ENCODE measurements around the gene GRM1.

Gene GRM1

GRCh38 chr6:146316175-146316495 is 287.3 kb downstream of the GRM1 start:
- no peak overlapping the region for H3K4me3 ChIP-seq (ENCODE audit: low read length)
- H3K4me1 ChIP-seq (ENCODE audit: low read length) = no peaks in the 10 kb centered on the region
- no peak overlapping the region for H2AFZ ChIP-seq (ENCODE audit: low read depth, low read length)
- H4K20me1 ChIP-seq (ENCODE audit: insufficient read depth, low read length) = no peaks in the 10 kb centered on the region
- H3K36me3 ChIP-seq (replicated peaks; ENCODE audit: low read depth, low read length) = no peaks in the 10 kb centered on the region
- no peak overlapping the region for H3K27ac ChIP-seq (ENCODE audit: low read length)
- H3K27me3 ChIP-seq (ENCODE audit: low read depth, low read length) = no peaks in the 10 kb centered on the region
- no peaks in the 10 kb centered on the region for H3K79me2 ChIP-seq (ENCODE audit: low read length)
- TF ChIP-seq EZH2phosphoT487 (IDR thresholded peaks at IDR 0.05; ENCODE audit: low read depth) (no peak), CTCF (IDR thresholded peaks at IDR 0.05; ENCODE audit: low read depth, low read length) (no peak)
- H3K9me3 ChIP-seq (ENCODE audit: insufficient read depth, low read length) = no peaks in the 10 kb centered on the region
- no peak overlapping the region for H3K4me2 ChIP-seq (ENCODE audit: low read length)
- no peak overlapping the region for H3K9ac ChIP-seq (ENCODE audit: low read length)

- no peak for TF ChIP-seq CTCF (IDR thresholded peaks at IDR 0.05; ENCODE audit: low read depth, low read length)
- TF ChIP-seq EZH2phosphoT487 (IDR thresholded peaks at IDR 0.05; ENCODE audit: low read depth) = no peak
- Histone ChIP-seq H2AFZ (ENCODE audit: low read depth, low read length) (no peak overlapping the region), H3K4me1 (ENCODE audit: low read length) (no peaks in the 10 kb centered on the region), H3K27me3 (ENCODE audit: low read depth, low read length) (no peaks in the 10 kb centered on the region), H3K36me3 (replicated peaks; ENCODE audit: low read depth, low read length) (no peaks in the 10 kb centered on the region), H3K79me2 (ENCODE audit: low read length) (no peaks in the 10 kb centered on the region), H3K9ac (ENCODE audit: low read length) (no peak overlapping the region), H4K20me1 (ENCODE audit: insufficient read depth, low read length) (no peaks in the 10 kb centered on the region), H3K27ac (ENCODE audit: low read length) (no peak overlapping the region), H3K4me2 (ENCODE audit: low read length) (no peak overlapping the region), H3K4me3 (ENCODE audit: low read length) (no peak overlapping the region), H3K9me3 (ENCODE audit: insufficient read depth, low read length) (no peaks in the 10 kb centered on the region)
These were observed 302.2 kb downstream of the GRM1 start for GRCh38 chr6:146331013-146331412.

- TF ChIP-seq EZH2phosphoT487 (IDR thresholded peaks at IDR 0.05; ENCODE audit: low read depth) = no peak
- TF ChIP-seq CTCF (IDR thresholded peaks at IDR 0.05; ENCODE audit: low read depth, low read length) = no peak
- Histone ChIP-seq H3K4me1 (ENCODE audit: low read length) (no peaks in the 10 kb centered on the region), H3K27me3 (ENCODE audit: low read depth, low read length) (no peaks in the 10 kb centered on the region), H3K36me3 (replicated peaks; ENCODE audit: low read depth, low read length) (no peaks in the 10 kb centered on the region), H3K9ac (ENCODE audit: low read length) (no peak overlapping the region), H3K4me2 (ENCODE audit: low read length) (no peak overlapping the region), H3K4me3 (ENCODE audit: low read length) (no peak overlapping the region), H4K20me1 (ENCODE audit: insufficient read depth, low read length) (no peaks in the 10 kb centered on the region), H3K27ac (ENCODE audit: low read length) (no peak overlapping the region), H3K79me2 (ENCODE audit: low read length) (no peaks in the 10 kb centered on the region), H3K9me3 (ENCODE audit: insufficient read depth, low read length) (no peaks in the 10 kb centered on the region), H2AFZ (ENCODE audit: low read depth, low read length) (no peak overlapping the region)
These were observed 306.5 kb downstream of the GRM1 start for GRCh38 chr6:146335336-146335735.

- no peak overlapping the region for H2AFZ ChIP-seq (ENCODE audit: low read depth, low read length)
- H3K4me1 ChIP-seq (ENCODE audit: low read length) = no peaks in the 10 kb centered on the region
- TF ChIP-seq EZH2phosphoT487 (IDR thresholded peaks at IDR 0.05; ENCODE audit: low read depth) (no peak), CTCF (IDR thresholded peaks at IDR 0.05; ENCODE audit: low read depth, low read length) (no peak)
- H3K36me3 ChIP-seq (replicated peaks; ENCODE audit: low read depth, low read length) = no peaks in the 10 kb centered on the region
- H3K9me3 ChIP-seq (ENCODE audit: insufficient read depth, low read length) = no peaks in the 10 kb centered on the region
- no peaks in the 10 kb centered on the region for H3K79me2 ChIP-seq (ENCODE audit: low read length)
- H3K27ac ChIP-seq (ENCODE audit: low read length) = no peak overlapping the region
- H3K9ac ChIP-seq (ENCODE audit: low read length) = no peak overlapping the region
- no peak overlapping the region for H3K4me2 ChIP-seq (ENCODE audit: low read length)
- no peak overlapping the region for H3K4me3 ChIP-seq (ENCODE audit: low read length)
- no peaks in the 10 kb centered on the region for H4K20me1 ChIP-seq (ENCODE audit: insufficient read depth, low read length)
- H3K27me3 ChIP-seq (ENCODE audit: low read depth, low read length) = no peaks in the 10 kb centered on the region
These were observed 307.3 kb downstream of the GRM1 start for GRCh38 chr6:146336191-146336590.

Measured in OCI-LY3 (cell line).